ENCODE measurements around the gene LLGL2.

The LLGL2 gene

GRCh38 chr17:75553295-75554110 lies 28.0 kb downstream of the LLGL2 start:
- no peak for DNase-seq

GRCh38 chr17:75555679-75556153 lies 30.2 kb downstream of the LLGL2 start:
- DNase-seq: no peak

GRCh38 chr17:75557075-75557851 lies 31.8 kb downstream of the LLGL2 start:
- no peak for DNase-seq

GRCh38 chr17:75557852-75558665 lies 32.6 kb downstream of the LLGL2 start:
- DNase-seq: no peak

- no peak for DNase-seq
These were observed 33.4 kb downstream of the LLGL2 start for GRCh38 chr17:75558666-75559530.

GRCh38 chr17:75559958-75560533 lies 34.5 kb downstream of the LLGL2 start:
- DNase-seq: no peak

GRCh38 chr17:75561927-75562603 lies 36.6 kb downstream of the LLGL2 start:
- DNase-seq: no peak

GRCh38 chr17:75563063-75563758 lies 37.7 kb downstream of the LLGL2 start:
- no peak for DNase-seq

GRCh38 chr17:75564195-75564594 lies 38.7 kb downstream of the LLGL2 start:
- no peak for DNase-seq

GRCh38 chr17:75565066-75565465 lies 39.6 kb downstream of the LLGL2 start:
- DNase-seq: no peak

GRCh38 chr17:75565618-75566017 lies 40.1 kb downstream of the LLGL2 start:
- no peak for DNase-seq

GRCh38 chr17:75566416-75566815 lies 40.9 kb downstream of the LLGL2 start:
- no peak for DNase-seq

GRCh38 chr17:75566834-75567233 lies 41.3 kb downstream of the LLGL2 start:
- DNase-seq: no peak

- DNase-seq: no peak
These were observed 43.1 kb downstream of the LLGL2 start for GRCh38 chr17:75568412-75569255.

GRCh38 chr17:75570034-75570676 lies 44.7 kb downstream of the LLGL2 start:
- DNase-seq: no peak

- no peak for DNase-seq
These were observed 45.3 kb downstream of the LLGL2 start for GRCh38 chr17:75570772-75571171.

- DNase-seq: no peak
These were observed 45.8 kb downstream of the LLGL2 start for GRCh38 chr17:75571197-75571884.

- no peak for DNase-seq
These were observed 46.4 kb downstream of the LLGL2 start for GRCh38 chr17:75571885-75572215.

All from NCI-H146 (cell line).